ENCODE data around the gene CBFA2T3.

CBFA2T3 gene

DNA sequence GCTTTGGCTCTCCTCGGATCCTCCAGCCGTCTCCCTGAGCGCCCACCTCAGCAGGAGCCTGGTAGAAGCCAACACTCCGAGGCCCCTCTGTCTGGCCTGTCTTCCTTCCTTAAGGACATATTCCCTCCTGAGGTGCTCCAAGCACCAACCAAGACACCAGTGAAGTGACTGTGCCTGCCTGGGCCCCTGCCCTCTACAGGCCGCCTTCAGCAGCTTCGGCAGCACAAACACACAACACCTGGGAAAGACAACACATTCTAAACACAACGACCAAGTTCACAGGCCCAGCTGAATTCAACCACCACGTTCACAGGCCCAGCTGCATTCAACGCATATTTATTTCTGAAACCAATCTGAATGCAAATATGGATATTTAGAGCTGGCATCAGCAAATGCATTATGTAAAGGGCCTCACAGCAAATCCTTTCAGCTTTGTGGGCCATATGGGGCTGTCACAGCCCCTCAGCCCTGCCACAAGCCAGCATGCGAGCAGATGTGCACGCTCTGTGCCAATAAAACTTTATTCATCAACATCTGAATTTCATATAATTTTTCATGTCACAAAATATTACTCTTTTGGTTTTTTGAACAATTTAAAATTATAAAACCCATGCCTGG, 132.5 kb downstream of the CBFA2T3 start:
- no peak for DNase-seq (ENCODE audit: low read depth in 3 of 3, low spot score in 1 of 3)

DNA sequence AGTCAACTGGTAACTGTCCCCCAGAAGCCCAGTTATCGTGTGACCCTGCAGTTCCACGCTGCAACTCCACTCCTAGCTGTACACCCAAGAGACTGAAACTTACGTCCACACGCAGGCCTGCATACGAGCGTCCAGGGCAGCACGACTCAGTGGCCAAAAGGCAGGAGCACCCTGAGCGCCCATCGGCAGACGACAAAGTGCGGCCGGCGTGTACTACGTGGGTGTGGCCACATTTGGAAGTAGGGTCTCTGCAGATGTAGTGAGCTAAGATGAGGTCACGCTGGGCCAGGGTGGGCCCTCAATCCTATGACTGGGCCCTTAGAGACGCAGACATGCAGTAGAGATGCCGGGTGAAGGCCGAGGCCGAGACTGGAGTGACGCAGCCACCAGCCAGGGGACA, 133.8 kb downstream of the CBFA2T3 start:
- no peak for DNase-seq (ENCODE audit: low read depth in 3 of 3, low spot score in 1 of 3)

DNA sequence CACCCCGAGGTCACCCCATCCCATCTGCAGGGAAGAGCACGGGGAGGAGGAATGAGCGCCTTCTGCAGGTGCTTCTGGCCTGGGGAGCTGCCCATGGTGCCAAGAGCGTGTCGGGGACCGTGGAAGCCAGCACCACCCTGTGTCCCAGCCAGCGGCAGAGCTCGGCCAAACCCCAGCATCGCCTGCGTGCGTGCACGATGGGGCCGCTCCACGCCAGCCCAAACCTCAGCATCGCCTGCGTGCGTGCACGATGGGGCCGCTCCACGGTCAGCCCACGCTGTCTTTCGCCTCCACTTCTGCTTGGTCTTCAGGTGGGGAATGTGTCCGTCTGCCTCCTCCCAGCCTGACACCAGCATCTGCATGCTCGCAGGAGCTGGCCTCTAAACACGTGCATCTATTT, 134.2 kb downstream of the CBFA2T3 start:
- no peak for DNase-seq (ENCODE audit: low read depth in 3 of 3, low spot score in 1 of 3)

DNA sequence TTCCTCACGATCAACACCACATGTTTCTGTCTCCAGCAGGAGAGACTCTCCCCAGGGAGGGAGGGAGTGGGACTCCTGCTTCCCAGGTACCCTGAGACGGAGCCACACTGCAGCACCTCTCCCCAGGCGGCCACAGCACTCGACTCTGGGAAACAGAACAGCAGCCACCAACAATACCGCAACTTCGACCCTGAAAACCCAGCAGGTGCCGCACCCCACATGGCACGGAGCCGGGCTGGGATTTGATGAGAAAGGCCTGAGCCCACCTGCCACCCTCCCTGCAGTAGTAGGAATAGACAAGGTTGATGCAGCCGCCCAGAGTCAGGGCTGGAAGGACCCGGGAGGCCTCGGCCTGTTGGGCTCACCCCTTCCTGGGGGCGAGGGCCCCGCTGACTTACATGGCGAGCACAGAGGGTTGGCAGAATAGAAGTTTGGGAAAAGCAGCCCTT, 134.7 kb downstream of the CBFA2T3 start:
- no peak for DNase-seq (ENCODE audit: low read depth in 3 of 3, low spot score in 1 of 3)

DNA sequence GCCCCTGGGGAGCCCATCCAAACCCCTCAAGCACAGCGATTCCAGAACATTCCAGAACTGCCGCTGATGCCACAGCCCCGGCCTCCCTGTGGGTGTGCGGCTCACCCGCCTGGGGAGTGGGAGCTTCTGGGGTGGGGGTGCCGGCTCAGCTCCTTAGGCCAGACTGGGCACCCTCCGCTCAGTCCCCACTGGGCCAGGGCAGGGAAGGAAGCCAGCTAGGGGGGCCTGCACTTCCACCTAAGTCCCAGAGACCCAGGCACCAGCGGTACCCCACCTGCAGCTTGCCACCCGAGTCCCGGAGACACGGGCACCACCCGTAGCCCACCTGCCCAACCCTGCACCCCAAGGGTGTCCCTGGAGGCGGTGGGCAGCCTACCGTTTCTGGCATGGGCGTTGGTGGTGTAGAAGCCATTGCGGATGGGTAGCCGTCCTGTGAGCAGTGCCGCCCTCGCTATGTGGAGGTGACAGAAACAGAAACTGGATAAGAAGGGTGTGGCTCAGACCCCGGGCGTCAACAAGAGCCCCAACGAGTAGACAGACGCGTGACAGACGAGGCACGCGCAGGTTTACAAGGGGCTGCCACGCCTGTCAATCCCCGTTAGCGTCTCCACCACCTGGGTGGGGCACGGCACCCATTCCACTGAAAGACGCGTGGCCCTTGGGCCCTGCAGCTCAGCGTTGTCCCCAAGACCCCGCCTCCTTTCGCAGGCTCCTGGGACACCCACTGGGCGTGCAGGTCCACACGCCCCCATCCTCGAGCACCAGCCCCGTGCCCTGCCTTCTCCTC, 135.3 kb downstream of the CBFA2T3 start:
- no peak for DNase-seq (ENCODE audit: low read depth in 3 of 3, low spot score in 1 of 3)

DNA sequence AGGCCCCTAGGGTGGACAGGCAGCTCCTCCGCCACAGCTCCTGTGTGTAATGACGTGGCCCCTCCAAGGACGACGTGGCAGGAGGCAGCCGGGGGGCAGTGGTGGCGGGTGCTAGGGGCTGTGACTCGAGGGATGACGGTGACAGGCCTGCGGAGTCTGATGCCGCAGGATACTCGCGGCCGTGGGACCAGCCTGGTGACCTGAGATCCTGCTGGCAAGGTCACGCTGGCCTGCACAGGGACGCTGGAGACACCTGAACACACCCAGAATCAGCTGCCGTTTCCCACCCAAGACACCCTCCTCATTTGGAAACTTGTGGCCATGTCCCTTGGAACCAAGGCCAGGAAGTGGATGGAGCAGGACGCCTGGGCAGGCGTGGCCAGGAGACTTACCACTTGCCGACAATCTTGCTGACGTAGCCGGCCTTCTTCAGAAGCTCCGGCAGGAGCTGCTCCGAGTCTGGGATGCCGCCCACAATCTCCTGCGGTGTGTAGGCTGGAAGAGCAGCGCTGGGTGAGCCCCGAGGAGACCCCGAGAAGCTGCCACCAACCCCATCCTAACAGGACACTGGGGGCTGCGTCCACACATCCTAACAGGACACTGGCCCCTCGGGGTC, 136.3 kb downstream of the CBFA2T3 start:
- no peak for DNase-seq (ENCODE audit: low read depth in 3 of 3, low spot score in 1 of 3)

DNA sequence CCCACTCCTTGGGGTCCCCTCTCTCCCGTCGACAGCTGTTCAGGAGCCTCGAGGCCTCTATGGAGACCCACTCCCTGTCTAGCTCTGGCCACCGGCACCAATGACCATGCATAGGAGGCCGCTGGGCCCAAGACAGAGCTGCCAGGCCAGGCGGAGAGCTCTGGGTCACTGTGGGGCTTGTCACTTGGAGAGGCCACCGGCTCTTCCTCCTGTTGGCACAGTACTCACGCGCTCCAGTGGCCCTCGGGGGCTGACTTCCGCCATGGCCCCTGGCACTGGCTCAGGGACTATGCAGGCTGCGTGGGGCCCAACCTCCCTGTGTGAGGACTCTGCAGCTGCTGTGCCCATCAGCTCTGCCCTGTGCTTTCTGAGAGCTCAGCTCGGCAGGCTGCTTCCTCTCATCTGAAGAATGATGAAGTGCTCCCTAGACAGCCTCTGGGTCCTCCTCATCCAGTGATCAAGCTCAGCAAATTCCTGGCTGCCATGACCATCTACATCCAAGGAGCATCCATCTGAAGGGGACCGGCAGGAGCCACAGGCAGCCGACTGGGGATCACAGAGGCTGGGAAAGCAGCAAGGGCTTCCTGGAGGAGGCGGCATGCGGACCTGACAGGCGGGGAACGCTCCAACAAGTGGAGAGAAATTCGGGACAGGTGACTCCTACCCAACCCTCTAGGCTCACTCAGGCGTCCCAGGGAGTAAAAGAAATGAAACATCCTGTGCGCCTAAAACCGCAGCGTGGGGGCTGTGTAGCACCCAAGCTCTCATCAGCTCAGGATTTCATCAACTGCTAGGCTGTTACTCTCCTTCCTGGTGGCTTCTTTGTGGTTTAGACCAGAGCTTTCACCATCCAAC, 137.0 kb downstream of the CBFA2T3 start:
- DNase-seq (ENCODE audit: low read depth in 3 of 3, low spot score in 1 of 3) = no peak

DNA sequence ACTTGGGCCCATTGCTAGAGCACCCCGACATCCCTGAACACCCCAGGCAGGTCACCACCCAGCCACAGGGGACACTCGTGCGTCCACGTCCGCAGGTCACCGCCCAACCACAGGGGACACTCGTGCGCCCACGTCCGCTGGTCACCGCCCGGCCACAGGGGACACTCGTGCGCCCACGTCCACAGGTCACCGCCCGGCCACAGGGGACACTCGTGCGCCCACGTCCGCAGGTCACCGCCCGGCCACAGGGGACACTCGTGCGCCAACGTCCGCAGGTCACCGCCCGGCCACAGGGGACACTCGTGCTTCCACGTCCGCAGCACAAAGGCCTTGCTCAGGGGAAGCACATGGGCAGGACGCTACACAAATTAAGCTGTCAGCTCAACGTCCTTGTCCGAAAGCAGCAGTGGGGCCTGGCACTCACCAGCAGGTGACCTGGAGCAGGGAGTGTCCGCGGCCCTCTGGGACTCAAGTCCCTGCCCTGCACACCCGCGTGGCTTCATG, 137.9 kb downstream of the CBFA2T3 start:
- DNase-seq (ENCODE audit: low read depth in 3 of 3, low spot score in 1 of 3) = no peak

DNA sequence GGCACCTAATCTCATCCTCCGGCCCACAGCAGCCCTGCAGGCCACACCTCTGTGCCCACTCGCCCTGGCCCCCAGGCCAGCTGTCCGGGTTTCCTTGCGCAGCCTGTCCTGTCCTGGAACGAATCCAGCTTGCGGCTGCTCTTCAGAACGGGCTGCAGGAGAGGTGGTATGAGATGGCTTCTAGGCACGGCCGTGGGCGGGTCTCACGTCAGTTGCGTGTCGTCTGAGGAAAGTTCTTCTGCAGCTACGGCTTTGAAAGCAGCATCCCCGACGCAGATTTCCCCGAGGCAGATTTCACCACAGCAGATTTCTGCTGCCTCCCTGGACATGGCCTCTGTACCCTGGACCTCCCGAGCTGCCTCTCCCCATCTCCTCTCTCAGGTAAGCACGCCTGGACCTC, 138.4 kb downstream of the CBFA2T3 start:
- DNase-seq (ENCODE audit: low read depth in 3 of 3, low spot score in 1 of 3) = no peak

DNA sequence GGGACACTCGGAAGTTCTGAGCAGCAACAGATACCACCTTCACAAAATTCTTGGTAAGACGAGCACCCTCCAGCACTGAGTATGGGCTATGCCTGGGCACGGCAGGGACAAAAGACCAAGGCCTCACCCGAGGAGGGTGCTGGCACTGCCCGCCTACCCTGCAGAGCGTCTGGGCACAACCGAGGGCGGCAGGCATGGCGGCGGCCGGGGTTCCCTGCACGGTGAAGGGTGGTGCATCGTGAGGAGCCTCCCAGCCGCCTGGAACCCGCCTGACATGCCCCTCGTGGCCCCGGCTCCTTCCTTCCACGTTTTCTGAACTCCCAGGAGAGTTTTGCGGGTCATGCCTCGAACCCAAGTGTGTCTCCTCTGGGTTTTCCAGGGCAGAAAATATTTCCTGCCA, 139.2 kb downstream of the CBFA2T3 start:
- DNase-seq (ENCODE audit: low read depth in 3 of 3, low spot score in 1 of 3) = no peak

DNA sequence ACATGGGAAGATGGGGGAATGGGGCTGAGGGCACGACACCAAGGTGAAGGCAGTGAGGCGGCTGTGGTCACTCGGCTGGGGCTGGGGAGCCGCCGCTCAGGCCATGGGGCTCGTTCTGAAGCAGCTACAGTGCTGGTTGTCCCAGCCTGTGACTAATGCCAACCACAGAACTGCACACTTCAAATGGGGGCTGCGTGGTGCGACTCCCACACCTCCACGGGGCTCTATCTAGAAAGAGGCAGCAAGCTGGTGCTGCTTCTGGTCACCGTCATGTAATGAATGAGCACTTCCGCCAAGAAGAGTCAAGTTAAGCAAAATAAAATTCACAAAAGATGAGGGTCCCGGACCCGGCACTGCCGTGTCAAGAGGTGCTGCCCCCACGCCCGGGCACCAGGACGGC, 140.2 kb downstream of the CBFA2T3 start:
- DNase-seq (ENCODE audit: low read depth in 3 of 3, low spot score in 1 of 3) = no peak

DNA sequence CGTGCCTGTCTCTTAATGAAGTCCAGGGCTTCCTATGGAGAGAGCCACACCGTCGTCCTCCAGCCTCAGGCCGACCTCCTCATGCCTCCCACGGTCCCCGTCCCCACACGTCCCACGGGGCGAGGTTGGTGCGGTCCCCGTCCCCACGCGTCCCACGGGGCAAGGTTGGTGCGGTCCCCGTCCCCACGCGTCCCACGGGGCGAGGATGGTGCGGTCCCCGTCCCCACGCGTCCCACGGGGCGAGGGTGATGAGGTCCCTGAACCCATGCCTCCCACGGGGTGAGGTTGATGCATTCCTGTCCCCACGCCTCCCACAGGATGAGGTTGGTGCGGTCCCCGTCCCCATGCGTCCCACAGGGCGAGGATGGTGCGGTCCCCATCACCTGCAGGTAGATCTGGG, 141.2 kb downstream of the CBFA2T3 start:
- DNase-seq (ENCODE audit: low read depth in 3 of 3, low spot score in 1 of 3) = no peak

DNA sequence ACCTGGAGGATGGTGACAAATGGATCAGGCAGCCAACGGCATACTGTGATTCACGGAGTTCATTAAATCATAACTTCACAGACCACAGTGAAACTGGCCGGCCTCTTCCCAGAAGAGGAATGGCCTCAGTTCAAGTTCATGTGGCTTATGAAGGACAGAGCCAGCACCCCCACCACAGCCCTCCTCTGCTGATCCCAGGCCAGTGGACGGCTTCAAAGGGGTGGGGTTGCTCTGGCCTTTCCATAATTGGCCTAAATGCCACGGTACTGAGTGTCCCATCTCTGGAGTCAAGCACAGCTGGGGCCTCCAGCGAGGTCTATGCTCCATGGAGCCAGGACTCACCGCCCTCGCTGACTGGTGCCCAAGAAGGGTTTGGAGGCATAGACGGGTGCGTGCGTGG, 141.6 kb downstream of the CBFA2T3 start:
- no peak for DNase-seq (ENCODE audit: low read depth in 3 of 3, low spot score in 1 of 3)

DNA sequence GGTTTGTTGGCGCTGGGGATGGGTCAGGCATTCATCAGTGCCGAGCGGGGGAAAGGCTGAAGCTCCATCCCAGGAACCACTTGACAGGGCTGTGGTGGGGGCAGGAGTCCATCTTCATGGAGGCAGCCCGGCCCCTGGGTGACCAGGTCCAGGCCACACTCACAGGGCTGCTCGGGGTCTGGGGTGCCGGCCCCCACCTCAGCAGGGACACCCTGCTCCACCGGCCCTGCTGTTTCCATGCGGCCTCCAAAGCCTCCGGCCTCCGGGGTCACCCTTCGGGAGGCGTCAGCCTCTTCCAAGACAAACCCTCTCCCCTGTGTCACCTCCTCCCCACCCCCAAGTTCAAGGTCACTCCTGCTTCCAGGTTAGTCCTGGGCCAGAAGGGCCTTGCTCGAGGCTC, 142.3 kb downstream of the CBFA2T3 start:
- no peak for DNase-seq (ENCODE audit: low read depth in 3 of 3, low spot score in 1 of 3)

DNA sequence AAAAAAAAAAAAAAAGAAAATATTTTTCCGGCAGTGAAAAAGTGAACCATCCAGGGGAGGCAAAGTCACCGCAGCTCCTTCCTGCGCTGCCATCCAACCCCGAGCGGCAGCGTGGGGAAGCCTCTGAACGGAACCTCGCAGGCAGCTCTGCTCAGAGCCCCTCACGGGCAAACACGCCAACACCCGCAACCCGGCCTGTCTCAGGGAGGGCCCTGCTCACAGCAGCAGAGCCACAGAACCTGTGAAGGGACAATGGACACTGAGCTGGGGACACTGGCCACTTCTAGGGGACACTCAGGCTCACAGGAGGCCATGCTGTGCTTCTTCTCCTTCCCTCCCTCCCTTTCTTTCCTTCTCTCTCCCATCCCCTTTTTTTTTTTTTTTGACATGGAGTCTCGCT, 143.9 kb downstream of the CBFA2T3 start:
- no peak for DNase-seq (ENCODE audit: low read depth in 3 of 3, low spot score in 1 of 3)

DNA sequence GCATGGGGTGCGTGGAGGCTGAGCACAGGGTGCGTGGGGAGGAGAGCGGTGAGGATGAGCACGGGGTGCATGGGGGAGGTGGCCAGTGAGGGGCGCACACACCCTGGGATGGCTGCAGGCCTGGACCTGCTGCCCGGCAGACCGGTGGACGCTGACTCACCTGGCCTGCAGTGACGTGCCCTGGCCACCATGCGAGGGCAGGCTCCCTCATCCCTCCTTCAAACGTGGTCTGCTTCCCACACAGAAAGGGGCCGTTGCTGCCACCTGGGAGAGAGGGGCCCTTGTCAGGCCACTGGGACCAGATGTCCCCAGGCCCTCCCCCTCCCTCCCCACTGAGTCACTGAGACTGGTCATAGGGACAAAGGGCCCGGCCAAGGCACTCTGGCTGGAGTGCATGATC, 145.2 kb downstream of the CBFA2T3 start:
- DNase-seq (ENCODE audit: low read depth in 3 of 3, low spot score in 1 of 3) = no peak

DNA sequence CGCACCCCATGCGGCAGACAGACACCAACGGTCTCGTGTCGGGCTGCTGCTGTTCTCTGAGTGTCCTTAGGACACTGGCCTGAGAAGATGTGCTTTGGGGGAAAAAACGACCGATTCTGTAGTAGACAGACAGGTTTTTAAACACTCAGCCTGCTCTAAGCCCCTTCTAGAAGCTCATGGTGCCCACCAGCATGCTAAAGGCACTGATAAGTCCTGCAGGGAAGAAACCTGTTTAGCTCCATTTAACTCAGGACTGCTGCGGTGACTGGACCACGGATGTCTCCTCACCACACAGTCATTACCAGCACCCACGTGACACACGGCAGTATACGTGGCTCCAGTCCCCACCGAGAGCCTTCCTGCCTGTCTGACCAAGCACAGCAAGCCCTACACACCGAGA, 146.2 kb downstream of the CBFA2T3 start:
- DNase-seq (ENCODE audit: low read depth in 3 of 3, low spot score in 1 of 3) = no peak

DNA sequence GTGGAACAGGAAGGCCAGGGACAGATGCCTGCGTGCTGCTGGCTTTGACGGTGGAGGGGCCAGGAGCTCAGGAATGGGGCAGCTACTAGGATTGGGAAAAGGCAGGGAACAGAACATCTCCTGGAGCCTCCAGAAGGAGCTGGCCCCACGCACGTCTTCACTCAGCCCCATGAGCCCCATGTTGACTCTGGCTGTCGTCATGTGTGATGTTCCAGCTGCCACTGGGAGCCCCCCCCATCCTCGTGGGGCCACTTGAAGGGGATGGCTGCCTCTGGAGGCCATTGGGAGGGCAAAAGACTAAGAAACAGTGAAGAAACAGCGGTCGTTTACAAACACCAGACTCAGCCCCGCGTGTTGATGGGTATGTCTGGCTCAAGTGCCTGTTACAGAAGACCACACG, 146.7 kb downstream of the CBFA2T3 start:
- no peak for DNase-seq (ENCODE audit: low read depth in 3 of 3, low spot score in 1 of 3)

DNA sequence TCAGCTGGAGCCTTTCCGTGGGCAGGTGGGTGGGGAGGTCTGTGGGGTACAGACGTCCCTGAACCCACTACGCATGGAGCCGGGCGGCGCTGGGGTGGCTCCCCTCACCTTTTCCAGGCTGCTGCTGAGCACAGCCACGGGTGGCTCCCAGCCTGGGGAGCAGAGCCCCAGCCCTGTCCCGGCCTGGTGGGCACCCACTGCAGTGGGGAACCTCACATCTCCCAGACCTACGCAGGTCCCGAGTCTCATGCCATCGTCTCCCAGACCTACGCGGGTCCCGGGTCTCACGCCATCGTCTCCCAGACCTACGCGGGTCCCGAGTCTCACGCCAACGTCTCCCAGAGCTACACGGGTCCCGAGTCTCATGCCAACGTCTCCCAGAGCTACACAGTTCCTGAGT, 148.3 kb downstream of the CBFA2T3 start:
- no peak for DNase-seq (ENCODE audit: low read depth in 3 of 3, low spot score in 1 of 3)

DNA sequence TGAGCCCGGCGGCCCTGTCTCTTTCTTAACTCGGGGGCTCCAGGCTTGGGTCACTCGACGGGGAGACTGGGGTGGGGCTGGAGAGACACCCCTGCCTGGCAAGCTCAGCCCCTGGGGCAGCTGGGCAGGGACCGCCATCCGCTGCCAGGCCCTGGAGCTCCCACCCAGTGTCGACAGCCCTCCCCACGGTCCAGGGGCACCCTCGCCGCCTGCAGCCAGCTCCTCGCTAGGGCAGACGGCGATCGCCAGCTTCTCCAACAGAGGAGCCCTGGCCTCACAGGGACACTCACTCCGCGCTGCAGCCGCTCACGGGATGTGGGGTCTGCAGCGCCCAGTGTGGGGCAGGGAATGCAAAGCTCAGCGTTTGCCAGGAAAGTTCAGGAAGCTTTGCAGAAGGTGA, 149.3 kb downstream of the CBFA2T3 start:
- DNase-seq (ENCODE audit: low read depth in 3 of 3, low spot score in 1 of 3) = no peak

DNA sequence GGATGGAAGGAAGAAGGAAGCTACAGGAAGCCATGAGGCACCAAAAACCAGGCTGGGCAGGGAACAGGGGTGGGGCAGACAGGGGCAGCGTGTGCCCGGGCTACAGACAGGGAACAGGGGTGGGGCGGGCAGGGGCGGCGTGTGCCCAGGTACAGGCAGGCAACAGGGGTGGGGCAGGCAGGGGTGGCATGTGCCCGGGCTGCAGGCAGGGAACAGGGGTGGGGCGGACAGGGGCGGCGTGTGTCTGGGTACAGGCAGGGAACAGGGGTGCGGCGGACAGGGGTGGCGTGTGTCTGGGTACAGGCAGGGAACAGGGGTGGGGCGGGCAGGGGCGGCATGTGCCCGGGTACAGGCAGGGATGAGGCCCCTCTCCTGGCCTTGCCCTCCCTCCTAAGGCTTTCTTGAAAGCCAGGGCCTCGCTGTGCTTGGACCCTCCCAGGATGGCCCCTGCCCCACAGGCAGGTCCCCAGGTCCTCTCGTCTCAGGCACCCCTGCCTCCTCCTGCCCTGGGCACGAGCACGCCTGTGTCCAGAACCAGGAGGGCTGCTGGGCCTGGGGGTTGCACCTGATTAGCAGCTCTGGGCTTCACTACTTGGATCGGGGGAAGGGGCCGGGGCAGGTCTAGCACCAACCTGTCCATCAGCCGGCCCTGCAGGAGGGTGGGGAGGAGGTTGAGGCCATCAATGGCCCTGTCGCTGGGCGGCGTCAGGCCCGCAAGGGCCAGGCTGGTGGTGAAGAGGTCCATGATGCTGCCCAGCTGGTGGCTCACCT, 150.8 kb downstream of the CBFA2T3 start:
- no peak for DNase-seq (ENCODE audit: low read depth in 3 of 3, low spot score in 1 of 3)
